Measurements from ENCODE around the gene ARHGAP25.
"Not testable (repeated sequence)": the region's sequence is repeated elsewhere in the genome, so short reads cannot be mapped to it uniquely, and the experiment has no call there.

The ARHGAP25 gene

GRCh38 chr2:68802161-68802560 is 67.5 kb downstream of the ARHGAP25 start:
- DNase-seq: not testable (repeated sequence)

GRCh38 chr2:68805025-68805424 is 70.4 kb downstream of the ARHGAP25 start:
- no peak for DNase-seq

- DNase-seq: no peak
Observed at GRCh38 chr2:68806511-68807109, 72.0 kb downstream of the ARHGAP25 start.

DNA sequence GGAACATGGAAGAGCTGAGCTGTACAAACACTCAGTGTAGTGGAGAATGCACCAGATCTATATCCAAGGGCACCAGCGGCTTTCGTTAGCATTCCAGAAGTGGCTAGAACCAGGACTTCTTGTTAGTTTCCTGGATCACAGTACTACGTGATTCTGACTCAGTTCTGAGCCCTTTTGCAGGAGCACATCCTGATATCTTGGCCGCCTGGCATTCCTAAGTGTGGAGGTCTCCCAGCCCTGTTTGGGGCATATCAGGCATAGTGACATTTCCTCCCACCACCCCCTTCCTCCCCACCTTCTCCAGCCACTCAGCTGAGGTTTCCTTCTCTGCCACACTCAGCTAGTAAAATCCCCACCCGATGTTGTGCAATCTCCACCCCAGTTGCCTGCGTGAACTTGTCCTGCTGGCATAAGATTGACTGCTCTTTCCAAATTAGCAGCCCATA is 73.2 kb downstream of the ARHGAP25 start:
- no peak for DNase-seq

DNA sequence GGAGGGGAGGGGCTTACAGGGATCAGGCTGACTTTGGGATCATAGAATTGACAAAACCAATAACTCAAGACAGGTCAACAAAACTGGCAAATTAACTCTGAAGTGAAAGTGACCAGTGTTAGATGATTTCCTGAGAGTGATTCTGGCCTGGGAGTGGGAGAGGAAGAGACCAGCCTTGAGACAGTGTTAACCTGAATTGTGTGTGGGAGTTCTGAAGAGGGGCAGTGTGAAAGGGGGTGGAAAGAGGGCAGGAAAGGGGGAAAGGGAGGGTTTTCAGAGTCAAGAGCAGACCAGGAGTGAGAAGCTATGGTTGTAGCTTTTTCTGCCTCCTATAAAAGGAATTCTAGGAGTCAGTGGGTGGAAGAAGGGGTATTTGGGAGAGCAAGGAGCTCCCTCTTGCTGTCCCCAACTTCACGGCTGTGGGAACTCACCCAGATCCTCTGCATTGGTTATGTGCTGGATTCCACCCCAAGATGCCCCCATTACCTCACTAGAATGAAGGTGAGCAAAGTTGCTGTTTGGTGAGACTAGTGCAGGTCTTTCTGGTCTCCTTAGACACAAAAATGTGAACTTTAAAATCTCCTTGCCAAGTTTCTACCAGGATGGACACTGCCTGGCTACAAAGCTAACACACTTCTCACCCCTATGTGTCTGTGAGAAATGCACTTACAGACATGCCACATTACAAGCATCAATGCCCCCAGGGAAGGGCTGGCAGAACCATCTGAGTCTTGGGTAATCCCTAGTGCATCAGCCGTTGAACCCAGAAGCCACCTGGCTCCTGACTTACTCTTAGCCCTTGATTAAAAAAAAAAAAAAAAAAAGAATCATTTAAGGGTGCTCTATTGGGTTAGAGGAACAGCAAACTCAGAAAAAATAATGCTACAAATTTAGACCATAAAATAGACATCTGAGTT is 75.0 kb downstream of the ARHGAP25 start:
- DNase-seq: no peak

- no peak for DNase-seq
Observed at GRCh38 chr2:68811364-68811763, 76.8 kb downstream of the ARHGAP25 start.

DNA sequence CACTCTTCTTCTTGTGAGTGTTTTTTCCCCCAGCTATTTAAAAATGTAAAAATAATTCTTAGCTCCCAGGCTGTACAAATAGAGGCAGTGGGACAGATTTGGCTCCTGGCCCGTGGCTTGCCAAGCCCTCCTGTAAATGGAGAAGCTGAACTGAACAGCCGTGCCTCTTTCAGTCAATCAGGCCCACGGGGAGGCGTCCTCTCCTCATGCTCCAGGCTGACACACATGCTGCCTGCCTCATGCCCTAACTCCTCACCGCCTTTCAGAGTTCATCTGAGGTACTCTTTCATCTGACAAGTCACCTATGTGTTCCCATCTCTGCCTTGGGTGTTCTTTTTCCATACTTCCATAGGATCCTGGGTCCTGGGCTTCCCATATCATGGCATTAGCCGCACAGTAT is 77.6 kb downstream of the ARHGAP25 start:
- DNase-seq: no peak

DNA sequence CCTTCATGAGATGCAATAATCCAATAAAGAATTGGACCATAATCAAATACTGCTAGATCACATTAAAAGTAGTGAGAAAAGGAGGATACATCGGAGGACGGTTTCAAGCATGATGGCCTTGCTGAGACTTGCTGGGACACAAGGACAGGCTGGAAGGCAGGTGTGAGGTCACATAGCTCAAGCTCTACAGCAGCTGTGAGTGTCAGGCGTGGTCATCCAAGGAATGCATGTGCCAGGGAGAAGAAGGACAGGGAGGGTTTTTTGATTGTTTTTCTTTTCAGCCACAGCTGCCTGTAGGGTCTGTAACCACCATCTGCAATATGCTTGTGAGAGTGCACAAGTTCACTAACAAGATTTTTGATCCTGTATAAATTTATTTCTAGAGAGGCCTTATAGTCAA is 79.0 kb downstream of the ARHGAP25 start:
- no peak for DNase-seq

DNA sequence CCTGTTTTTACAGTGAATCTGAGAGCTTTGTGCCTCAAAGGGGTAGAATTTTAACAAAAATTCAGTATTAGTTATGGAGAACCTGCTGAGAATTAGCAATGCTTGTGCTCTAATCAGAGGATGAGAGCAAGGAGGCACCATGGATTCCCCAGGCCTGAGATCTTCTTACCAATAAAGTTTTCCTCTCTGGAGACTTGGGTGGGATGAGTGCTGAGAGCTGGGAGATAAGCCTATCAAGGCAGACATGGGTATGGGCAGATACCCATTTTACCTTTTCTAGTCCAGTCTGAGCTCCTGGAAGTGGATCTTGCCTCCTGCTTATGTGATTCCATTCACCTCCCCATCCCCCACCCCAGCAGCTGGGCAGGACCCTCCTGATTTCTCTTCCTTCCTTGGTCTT is 82.7 kb downstream of the ARHGAP25 start:
- no peak for DNase-seq

- DNase-seq: no peak
Observed at GRCh38 chr2:68819556-68819955, 84.9 kb downstream of the ARHGAP25 start.

DNA sequence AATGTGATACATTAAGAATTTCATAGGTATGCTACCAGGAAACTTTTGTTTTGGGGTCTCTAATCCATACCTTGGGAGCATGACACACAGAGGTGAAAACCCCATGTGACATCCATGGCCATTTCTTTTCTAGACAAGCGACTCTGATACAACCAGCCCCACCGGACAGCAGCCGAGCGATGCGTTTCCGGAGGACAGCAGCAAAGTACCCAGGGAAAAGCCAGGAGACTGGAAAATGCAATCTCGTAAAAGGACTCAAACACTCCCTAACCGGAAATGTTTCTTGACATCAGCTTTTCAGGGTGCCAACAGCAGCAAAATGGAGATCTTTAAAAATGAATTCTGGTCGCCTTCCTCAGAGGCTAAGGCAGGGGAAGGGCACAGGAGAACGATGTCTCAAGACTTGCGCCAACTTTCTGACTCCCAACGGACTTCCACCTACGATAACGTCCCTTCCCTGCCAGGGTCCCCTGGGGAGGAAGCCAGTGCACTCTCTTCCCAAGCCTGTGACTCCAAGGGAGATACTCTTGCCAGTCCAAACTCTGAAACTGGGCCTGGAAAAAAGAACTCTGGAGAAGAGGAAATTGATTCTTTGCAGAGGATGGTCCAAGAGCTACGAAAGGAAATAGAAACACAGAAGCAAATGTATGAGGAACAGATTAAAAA is 87.7 kb downstream of the ARHGAP25 start:
- DNase-seq: no peak

DNA sequence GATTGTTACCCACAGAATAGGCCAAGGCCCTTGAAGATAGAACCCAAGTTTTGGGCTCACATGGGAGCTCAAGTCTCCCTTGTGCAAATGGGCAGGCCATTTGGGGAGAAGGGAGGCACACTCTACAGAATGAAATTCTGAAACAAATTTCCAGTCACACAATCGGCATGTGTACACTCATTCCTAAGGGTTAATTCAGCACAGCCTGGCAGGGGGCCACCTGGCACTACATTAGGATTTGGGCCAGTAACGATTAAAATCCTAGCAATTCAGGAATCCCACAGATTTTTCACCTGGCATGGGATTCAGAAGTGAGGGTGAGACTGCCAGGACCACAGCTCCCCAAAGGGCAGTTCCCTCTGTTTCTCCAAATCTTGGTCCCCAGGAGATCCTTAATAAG is 90.2 kb downstream of the ARHGAP25 start:
- DNase-seq: no peak

DNA sequence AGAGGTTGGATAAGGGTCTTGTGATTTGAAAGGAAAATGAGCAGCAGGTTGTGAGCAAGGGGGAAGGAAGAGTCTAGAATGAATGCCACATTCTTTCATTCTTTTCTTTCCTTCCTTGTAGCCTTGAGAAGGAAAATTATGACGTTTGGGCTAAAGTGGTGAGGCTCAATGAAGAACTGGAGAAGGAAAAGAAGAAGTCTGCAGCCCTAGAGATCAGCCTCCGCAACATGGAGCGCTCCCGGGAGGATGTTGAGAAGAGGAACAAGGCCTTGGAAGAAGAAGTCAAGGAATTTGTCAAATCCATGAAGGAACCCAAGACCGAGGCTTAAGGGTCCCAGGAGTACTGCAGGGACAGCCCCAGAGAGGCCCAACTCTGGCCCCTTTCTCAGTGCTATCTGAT is 91.3 kb downstream of the ARHGAP25 start:
- DNase-seq: no peak

DNA sequence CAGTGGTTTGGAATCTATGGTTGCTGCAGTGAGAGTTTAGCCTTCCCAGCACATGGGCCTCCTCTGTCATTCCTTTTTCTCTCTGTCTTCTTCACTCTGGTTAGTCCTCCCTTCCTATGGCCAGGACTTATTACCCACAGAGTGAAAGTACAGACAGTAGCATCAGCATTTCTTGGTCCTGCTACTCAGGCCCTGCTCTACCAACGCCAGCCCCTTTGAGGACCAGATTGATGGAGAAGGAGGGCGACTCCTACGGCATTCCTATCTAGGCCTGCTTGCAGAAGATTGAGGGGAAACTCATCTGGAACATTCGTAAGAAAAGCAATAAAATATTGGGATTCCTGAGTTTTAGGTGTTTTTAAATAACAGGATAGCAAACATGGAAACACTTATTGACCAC is 93.1 kb downstream of the ARHGAP25 start:
- no peak for DNase-seq

- DNase-seq: peak; percentile 63
Observed at GRCh38 chr2:68828887-68829708, 94.5 kb downstream of the ARHGAP25 start.

- DNase-seq: no peak
Observed at GRCh38 chr2:68829749-68830148, 95.1 kb downstream of the ARHGAP25 start.

GRCh38 chr2:68831686-68832232 is 97.1 kb downstream of the ARHGAP25 start:
- DNase-seq: no peak

GRCh38 chr2:68832233-68832869 is 97.7 kb downstream of the ARHGAP25 start:
- peak; percentile 58 for DNase-seq

DNA sequence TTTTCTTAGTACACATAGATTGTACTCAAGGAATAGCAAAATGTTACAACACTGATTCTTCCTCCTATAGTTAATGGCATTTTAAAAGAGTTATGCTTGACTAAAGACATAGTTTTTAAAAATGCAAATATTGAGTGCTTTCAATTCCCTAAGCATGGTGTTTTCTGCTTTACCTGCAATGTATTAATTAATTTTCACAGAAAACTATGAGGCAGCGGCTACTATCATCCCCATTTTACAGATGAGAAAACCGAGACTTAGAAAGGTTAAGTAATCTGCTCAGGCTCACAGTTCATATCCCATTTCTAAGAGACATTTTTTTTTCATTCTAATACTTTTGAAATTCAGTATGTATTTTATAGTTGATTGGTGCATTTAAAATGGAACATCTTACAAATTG is 98.6 kb downstream of the ARHGAP25 start:
- DNase-seq: no peak

DNA sequence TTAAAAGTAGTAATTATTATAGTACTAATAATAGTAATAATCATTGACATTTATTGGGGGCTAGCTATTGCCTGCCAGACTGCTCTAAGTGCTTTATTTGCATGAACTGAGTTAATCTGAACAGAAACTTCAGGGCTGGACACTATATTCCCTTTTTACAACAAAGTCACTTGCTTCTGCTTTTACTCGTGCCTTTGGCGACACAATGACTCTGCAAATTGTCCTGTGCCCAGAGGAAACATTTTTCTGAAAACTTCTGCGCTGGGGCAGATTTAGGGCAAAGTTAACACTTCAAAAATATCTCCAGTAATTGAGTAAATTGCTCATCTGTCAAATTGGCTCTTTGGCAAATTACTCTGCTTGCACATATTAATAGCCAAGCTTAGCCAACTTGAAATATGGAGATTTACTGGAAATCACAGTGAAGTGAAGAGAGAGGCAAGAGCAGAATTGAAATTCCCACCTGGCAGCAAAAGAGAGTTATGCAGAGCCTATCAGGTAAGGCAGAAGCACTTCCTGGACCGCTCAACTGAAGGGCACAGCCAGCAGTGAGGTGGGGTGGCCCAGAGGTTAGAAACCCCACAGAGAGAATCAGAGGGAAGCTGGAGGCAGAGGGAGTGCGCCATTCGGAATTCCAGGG is 100.2 kb downstream of the ARHGAP25 start:
- DNase-seq: no peak

DNA sequence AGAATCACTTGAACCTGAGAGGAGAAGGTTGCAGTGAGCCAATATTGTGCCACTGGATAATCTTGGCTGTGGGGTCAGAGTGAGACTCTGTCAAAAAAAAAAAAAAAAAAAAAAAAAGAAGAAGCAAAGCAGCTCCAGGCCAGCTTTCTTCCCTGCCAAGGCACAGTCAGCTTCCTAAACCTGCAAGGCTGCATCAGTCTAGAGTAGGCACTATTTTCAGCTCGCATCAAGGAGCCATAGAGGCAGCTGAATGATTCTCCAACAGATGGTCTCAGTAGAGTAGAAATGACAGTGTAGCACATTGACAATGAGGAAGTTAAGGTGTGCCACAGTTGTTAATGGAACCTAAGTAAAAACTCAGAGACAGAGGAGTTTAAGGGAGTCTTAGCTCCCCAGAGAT is 101.0 kb downstream of the ARHGAP25 start:
- DNase-seq: no peak

All from stimulated activated CD4-positive, alpha-beta T cell treated with anti-CD3 and anti-CD28 coated beads, Interleukin-4, amount 100 ng/mL, for 24 hours (primary cell).